GM19395 (cell line): ENCODE results near the gene GLP2R.
"Not testable (repeated sequence)": the region's sequence is repeated elsewhere in the genome, so short reads cannot be mapped to it uniquely, and the experiment has no call there.

Experiments used
- ATAC-seq: cut with Tn5 transposase; IDR thresholded peaks from one replicate; pipeline ENCODE4 v1.9.1; 2021; ENCODE audit warnings: mild to moderate bottlenecking, moderate library complexity; ENCODE audit not compliant: unreplicated experiment

Gene GLP2R, protein sequence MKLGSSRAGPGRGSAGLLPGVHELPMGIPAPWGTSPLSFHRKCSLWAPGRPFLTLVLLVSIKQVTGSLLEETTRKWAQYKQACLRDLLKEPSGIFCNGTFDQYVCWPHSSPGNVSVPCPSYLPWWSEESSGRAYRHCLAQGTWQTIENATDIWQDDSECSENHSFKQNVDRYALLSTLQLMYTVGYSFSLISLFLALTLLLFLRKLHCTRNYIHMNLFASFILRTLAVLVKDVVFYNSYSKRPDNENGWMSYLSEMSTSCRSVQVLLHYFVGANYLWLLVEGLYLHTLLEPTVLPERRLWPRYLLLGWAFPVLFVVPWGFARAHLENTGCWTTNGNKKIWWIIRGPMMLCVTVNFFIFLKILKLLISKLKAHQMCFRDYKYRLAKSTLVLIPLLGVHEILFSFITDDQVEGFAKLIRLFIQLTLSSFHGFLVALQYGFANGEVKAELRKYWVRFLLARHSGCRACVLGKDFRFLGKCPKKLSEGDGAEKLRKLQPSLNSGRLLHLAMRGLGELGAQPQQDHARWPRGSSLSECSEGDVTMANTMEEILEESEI

DNA sequence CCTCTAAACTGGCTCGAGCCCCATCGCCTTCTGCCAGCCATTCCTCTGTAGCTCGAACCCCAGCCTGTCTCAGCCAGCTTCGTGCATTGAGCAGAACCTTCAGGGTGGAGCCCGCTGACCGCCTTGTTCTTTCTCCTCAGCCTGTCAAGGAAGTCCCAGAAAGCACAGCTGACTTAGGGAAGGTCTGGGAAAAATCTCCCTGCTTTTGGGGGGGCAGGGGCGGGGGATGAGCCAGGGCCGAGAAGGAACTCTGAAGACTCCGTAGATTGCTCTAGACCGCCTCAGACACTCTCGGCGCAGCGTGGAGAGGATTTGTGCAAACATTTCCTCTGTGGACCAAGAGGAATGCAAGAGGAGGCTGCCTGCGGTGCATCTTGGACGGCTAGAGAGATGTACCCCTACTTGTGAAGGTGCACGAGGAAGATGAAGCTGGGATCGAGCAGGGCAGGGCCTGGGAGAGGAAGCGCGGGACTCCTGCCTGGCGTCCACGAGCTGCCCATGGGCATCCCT, at the start of gene GLP2R:
GLP2R (plus strand) TSS at position 284 of the 510 bp plus-strand sequence; CDS start at position 424, 140 bp downstream.
- ATAC-seq: no peak

DNA sequence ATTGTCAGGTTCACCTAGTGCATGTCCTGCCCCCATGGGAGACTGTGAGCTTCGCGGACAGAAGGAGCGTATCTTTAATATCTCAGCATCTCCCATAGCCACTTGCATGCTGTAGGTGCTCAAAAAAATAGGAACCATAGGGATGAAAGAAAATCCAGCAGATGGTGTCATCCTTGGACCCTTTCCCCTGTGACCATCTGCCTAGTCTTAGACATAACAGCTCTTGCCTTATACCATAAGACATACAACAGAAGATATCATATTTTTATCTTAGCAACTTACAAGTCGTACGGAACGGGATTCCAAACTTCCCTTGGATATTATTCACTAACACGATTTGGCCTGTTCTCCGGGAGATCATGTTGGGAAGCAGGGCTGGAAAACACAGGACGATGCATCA, 48.8 kb upstream of the GLP2R start:
- no peak for ATAC-seq

DNA sequence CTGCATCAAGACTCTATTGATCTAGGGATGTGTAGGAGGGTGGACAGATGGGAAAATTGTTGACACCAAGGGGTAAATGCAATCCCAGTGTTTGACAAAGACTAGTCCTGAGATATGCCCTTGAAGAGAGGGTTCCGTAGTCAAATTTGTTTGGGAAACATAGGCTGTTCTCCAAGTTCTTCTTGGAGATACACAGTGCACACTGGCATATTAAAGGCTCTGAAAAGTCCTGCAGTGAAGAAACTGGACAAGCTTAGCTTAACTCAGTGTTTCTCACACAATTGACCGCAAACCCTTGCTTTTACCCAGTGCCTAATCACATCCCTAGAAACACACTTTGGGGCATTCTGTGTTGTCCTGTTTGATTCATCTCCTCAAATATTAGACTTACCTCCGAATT, 45.2 kb upstream of the GLP2R start:
- no peak for ATAC-seq

DNA sequence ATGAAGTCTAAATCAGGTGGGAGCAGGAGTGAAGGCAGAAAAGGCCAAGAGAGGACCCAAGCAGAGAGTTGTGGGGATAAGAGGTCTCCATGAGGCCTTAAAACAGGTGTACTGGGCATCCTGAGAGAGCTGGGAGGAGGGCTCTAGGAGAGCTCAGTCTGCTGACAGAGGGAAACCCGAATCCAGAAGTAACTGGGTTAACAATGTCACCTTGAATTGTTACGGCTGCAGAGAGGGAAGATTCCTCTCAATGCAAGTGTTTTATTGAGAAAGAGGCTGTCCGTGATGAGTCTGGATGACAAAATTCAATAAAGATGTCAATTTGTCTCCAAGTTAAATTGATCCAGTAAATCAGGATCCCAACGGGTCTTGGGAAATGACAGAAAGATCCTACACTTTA, 42.7 kb upstream of the GLP2R start:
- ATAC-seq: no peak

DNA sequence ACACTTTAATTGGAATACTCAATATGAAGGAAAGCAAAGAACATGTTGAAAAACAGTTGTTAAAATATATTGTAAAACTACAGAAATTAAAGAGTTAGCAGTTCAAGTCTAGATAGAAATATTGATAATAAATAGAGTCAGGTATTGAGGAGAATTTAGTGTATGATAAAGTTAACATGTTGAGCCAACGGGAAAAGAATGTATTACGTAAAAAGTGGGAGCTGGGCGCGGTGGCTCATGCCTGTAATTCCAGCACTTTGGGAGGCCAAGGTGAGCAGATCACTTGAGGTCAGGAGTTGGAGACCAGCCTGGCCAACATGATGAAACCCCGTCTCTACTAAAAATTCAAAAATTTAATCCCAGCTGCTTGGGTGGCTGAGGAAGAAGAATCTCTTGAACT, 42.3 kb upstream of the GLP2R start:
- ATAC-seq: not testable (repeated sequence)

DNA sequence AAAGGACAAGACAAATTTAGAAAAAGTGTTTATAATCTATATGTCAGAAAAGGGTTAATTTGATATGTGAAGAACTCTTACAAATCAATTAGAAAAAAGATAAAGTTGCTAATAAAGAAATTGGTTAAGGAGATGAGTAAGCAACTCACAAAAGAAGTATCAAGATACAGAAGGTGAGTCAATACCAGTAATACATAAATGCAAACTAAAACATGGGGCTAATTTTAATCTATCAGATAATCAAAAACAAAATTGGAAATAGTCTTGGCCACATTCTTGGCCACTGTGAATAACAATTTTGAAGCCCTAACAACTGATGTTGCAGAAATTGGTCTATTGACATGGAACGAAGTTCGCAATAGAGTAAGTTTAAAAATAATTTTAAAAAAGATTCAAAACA, 41.2 kb upstream of the GLP2R start:
- no peak for ATAC-seq

DNA sequence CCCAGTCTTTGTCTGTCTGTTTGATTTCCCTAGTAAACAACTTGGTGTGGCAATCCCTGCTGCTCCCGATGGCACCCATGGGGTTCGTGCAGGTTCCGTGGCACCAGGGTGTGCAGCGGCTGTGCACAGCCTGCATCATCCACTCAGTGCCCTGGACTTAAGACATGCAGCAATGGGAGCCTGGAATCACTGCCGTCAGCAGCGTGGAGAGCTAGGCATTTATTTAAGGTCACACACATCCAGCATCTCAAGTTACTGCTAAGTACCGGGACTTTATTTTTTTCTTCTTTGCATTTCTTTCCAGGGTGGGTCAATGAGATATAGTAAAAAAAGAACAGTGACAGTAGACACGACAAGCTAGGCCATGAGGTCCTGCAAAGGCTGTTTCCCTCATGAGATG, 37.1 kb upstream of the GLP2R start:
- ATAC-seq: no peak

DNA sequence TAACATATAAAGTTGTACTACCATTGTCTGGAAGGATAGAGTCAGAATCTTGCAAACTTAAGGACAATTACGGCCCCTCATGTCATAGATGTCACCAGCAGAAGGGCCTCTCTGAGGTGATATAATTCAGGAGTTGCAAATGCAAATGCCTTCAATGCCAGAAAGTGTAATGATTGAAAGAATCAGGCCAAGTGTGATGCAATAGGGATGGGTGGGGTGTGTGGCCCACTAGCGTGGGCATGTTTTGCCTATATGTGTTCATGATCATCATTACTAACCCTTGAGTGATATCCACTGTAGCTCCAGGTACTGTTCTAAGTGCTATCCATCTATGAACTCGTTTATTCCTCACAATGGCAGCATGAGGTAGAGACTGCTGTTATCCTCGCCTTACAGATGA, 35.4 kb upstream of the GLP2R start:
- ATAC-seq: no peak

DNA sequence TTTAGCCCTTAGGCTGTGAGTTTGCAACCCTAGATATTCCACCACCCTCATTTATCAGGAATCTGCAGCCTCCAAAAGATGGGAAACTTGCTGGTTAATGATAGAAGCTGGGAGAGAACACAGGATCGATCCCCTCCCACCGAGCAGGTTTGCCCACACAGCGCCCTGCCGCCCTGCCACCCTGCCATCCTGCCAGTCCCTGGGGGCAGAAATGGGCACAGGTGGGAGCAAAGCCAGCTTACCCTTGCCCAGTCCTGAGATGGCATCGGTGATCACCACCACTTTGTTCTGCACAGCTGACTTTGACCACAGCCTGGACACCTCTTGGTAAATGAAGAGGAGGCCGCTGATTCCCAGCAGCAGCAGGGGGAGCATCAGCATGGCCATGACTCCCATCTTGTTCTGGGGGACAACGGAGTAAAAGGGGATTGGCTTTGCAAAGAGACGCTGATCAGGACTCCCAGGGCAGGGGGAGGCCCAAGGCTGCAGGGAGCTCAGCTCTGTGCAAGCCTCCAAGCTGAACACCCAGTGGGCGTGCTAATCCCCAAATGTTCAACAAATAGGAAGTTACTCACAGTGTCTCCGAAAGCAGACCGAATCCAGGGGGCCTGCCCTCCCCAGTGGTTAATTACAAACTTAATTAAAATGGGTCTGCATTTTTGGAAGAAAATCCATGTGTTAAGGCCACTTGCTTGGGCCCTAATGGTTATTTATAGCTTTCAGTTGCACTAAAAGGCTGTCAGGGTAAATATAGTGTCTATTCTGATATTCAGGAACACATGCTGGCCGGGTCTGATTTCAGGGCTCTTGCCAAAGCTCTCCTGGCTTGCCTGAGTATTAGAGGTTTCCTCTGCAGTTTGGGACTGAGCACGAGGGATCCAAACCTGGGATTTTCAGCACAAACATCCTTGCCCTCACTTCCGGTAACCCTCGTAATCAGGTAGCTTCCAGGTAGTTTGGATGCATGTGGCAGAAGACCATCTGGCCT, 34.5 kb upstream of the GLP2R start, which contains the start of gene DHRS7C:
DHRS7C (minus strand) TSS at position 704 of the 988 bp plus-strand sequence; CDS start at position 396, 308 bp downstream.
- no peak for ATAC-seq

DNA sequence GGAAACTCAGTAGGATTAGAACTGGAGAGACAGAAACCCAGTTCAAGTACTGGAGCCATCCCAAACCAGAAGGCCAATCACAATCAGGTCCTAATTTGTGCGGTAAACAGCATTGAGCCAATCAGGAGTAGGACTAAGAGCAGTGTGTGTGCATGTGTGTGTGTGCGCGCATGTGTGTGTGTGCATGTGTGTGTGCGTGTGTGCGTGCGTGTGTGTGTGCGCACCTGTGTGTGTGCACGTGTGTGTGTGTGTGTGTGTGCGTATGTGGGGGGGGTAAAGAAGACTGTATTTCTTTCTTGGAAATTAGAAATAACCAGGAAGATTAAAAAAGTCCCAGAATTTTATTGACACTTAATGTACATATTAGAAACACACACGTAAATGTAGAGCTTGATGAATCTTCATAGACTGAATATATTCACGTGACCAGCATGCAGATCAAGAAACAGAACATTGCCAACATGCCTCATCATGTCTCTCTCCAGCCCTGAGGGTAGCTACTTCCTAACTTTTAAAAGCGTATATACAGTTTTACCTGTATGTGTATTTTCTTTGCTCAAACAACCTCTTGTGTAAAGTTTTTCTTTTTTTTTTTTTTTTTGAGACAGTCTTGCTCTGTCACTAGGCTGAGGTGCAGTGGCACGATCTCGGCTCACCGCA, 33.4 kb upstream of the GLP2R start:
- no peak for ATAC-seq

DNA sequence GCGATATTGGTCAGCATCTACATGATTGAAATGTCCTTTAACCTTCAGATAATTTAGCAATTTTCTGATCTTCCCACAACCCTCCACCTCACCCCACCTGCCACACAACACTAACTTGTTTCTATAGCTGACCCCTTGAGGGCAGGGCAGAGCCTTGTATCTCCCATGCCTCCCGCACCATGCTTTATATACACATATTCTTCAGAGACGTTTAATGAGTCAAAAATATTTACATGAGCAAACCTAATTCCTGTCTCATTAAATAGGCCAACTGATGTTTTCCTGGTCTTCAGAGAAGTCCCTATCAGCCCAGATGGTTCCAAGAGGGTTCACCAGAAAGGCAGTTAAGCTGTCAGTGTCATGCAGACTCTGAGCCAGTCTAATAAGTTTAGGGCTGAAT, 27.7 kb upstream of the GLP2R start:
- ATAC-seq: no peak

DNA sequence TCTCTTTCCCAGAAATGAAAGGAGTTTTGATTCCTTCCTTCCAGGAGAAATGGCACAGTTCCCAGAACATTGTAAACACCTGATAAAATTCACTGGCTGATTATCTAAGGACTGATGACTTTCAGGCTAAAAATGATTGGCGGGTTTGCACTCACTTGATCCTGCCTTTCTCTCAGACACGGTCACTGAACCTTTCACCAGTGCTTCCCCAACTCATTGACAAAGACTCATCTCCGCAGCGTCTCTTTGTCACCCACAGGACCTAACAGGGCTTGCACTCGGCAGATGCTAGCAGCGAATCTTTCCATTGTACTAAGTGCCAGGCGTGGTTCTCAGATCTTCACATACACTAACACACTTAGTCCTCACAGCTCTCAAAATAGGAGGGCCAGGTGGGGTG, 27.0 kb upstream of the GLP2R start:
- ATAC-seq: no peak

DNA sequence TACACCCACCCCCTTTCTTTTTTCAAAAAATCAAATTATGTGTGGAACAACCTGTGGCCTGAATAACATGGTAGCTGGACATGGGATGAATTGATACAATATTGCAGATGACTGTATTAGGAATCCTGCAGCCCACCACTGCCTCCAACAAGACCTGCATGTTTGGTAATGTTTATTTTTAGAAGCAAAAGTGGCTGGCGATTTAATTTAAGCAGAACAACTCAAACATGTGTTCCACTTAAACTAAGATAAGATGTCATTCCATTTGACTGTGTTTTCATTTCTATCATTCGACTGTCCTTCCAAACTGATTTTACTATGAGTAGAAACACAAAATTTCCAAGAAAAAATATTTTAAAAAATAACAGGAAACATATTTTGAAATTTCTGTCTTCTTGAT, 24.2 kb upstream of the GLP2R start:
- ATAC-seq: no peak

DNA sequence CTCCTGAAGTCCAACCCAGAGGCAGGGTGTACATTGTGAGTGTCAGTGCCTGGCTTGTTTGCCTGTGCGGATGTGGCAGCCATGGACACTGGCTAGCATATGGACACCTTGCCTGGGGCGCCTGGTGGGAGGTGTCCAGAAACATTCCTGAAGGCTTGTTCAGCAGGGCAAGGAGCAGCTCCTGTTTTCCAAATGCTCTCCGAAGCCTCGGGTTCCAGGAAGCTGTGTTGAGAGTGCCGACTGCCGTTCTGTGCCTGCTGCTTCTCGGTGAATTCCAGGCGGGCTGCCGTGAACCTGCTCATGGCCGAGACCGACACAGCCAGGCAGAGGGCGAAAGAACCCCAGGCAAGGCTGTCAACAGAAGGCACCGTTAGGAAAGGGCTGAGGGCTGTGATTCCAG, 23.4 kb upstream of the GLP2R start:
- ATAC-seq: no peak

DNA sequence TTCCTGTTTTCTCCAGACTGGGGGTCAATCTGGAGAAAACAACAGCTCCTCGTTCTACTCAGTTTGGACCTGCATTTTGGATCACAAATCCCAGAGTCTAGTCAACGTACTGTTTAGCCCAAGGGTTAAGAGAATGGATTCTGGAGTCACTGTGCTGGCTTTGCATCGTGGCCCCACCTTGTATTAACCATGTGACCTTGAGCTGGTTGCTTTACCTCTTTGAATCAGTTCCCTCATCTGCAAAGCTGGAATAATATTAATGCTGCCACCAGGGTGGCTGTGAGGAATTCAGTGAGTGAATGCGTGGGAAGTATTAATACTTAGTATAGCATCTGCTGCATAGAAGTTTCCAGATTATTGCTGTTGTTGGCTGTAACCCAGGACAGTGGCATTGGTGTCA, 23.0 kb upstream of the GLP2R start:
- ATAC-seq: no peak

DNA sequence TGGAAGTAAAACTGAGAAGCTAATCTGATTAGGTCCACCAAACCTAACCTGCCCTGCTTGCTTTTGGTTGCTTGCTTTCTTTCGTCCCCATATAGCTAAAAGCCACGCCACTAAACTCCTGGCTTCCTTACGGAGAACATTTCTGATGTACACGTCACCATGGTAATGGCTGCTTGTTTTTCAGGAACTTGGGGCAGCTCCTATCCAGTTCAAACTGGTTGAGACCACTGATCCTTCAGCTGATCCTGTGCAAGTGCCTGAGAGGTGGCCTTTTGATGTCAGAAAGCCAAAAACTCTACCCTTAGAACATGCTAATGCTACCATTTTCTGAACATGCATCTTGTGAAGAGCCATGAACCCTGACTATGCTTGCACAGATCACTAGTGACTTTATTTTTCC, 20.0 kb upstream of the GLP2R start:
- no peak for ATAC-seq

DNA sequence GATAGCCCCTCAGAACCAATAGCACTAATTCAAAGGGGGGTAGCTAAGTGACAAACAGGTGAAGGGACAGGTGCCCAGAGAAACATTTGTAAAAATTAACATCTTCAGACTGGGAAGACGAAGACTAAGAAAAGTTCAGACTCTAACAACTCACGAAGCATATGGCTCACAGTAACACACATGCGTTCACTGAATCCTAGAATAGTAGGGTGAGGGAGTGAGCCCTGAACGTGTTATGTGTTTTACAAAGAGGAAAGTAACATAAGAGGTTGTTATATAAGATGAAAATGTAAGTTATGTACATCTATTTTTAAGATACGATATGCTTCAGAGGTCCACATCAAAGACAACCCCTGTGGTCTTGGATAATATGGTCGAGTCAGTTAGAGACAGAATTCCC, 19.0 kb upstream of the GLP2R start:
- no peak for ATAC-seq

DNA sequence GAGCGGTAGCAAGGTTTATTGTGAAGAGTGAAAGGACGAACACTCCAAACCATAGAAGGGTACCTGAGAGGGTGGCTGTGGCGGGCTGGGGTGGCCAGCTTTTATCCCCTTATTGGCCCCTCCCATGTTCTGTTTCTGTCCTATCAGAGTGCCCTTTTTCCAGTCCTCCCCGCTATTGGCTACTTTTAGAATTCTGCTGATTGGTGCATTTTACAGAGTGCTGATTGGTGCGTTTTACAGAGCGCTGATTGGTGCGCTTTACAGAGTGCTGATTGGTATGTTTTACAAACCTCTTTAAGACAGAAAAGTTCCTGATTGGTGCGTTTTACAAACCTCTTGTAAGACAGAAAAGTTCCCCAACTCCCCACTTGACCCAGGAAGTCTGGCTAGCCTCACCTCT, 16.3 kb upstream of the GLP2R start:
- ATAC-seq: no peak

DNA sequence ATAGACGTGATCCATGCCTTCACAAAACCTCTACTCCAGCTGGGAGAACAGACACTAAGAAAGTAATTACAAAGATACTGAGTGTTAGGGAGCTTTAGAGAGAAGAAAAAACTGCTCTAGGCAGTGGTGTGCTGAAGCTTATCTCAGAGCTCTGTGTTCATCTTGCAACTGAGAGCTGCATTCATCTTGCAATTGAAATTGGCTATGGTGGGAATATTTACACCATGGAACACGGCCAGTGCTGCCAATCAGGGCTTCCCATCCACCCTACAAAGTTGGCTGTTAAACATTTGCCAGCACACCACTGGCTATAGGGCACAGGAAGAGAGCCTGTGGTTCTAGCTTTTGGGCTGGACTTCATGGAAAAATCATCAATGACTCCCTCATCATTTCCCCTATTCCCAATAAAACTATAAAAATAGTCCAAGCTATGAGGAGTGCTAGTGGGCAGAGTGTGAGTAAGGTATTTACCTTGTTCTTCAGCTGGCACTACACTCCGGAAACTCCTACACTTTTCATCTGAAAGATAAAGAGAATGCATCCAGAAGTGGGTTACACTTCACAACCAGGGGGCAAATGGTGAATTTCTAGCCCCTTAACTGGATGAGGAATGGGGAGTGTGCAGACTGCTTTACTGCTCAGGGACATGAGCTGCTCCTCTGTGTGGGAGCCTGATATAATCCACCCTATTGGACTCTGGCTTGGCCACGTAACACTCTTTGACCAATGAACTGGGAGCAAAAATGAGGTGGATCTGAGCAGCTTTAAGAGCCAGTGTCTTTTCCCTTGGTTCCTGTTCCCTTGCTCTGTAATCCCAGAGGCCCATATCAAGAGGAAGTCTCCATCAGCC, 15.4 kb upstream of the GLP2R start:
- no peak for ATAC-seq

DNA sequence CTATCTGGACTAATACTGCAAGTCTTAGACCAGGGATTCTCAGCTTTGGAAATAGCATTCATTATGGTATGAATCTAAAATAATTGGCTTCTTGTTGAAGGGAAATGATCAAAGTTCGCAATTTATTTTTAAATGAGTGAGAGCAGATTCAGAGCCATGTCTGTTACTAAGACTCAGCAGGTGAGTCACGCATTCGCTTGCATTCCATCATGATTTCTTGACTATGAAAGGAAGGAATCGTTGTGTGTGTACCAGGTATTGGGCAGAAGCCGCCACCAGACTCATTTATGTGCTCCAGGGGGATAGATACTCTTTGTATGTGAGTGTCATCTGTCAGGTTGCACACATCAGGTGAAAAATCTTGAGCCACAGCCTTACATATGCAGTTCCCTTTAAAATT, 14.6 kb upstream of the GLP2R start:
- no peak for ATAC-seq
